PFSK-1 (cell line): ENCODE data around the gene CDK12.

ENCODE experiments used
- FOXP2 ChIP-seq: optimal IDR thresholded peaks from 2 replicates; pipeline ENCODE3; 2011; ENCODE audit warnings: borderline replicate concordance, control low read depth, inconsistent platforms; ENCODE audit not compliant: insufficient read depth; ENCODE audit errors: extremely low read length, extremely low read depth
- POLR2AphosphoS5 ChIP-seq: IDR thresholded peaks from 2 replicates; pipeline ENCODE4 v1.6.1; 2012; ENCODE audit warnings: low read depth, mild to moderate bottlenecking, control low read depth, low read length, moderate library complexity
- REST ChIP-seq, 2 experiments: IDR thresholded peaks; 2 replicates each; pipeline versions ENCODE4 v1.6.1 to v1.8.0; 2011 to 2012; ENCODE audit warnings: low read depth in 2 of 2, low read length in 2 of 2, control low read depth in 1 of 2, inconsistent platforms in 1 of 2, mild to moderate bottlenecking in 1 of 2, moderate library complexity in 1 of 2; ENCODE audit not compliant: insufficient read depth in 1 of 2
- SIN3A ChIP-seq: IDR thresholded peaks from 2 replicates; pipeline ENCODE4 v1.6.1; 2012; ENCODE audit warnings: mild to moderate bottlenecking, low read length, moderate library complexity, borderline replicate concordance; ENCODE audit not compliant: insufficient read depth
- TAF1 ChIP-seq: IDR thresholded peaks from 2 replicates; pipeline ENCODE4 v1.6.1; 2012; ENCODE audit warnings: low read length, control low read depth, borderline replicate concordance; ENCODE audit not compliant: insufficient read depth

CDK12 gene

DNA sequence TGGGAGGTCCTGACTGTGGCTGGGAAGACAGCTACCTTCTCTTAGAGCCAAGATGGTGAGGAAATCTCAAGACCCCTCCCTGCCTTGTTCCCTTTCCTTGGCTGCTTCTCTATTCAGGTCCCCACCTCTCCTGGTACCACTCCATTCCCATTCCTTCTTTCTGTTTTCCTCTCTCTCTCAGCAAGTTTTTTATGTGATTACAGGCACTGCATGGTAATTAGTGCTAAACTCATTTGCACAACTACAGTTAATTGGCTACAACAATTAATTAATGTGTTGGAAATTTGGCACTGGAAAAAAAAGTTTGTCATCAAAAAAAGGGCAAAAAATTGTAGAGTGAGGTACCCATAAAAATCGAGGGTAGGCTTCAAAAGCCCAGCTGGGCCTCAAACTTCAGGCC lies 101.1 kb downstream of the CDK12 start:
- TF ChIP-seq POLR2AphosphoS5 (no peak), TAF1 (no peak), FOXP2 (no peak), SIN3A (no peak), REST (IDR thresholded peaks at IDR 0.05; ENCODE audit: insufficient read depth in 1 of 2, low read depth in 2 of 2, low read length in 2 of 2) (no peak)

- TF ChIP-seq FOXP2: no peak
- no peak for TF ChIP-seq REST (IDR thresholded peaks at IDR 0.05; ENCODE audit: insufficient read depth in 1 of 2, low read depth in 2 of 2, low read length in 2 of 2)
- no peak for TF ChIP-seq SIN3A
- TF ChIP-seq POLR2AphosphoS5: no peak
- TF ChIP-seq TAF1: no peak
Observed at GRCh38 chr17:39562976-39563375, 101.7 kb downstream of the CDK12 start.

DNA sequence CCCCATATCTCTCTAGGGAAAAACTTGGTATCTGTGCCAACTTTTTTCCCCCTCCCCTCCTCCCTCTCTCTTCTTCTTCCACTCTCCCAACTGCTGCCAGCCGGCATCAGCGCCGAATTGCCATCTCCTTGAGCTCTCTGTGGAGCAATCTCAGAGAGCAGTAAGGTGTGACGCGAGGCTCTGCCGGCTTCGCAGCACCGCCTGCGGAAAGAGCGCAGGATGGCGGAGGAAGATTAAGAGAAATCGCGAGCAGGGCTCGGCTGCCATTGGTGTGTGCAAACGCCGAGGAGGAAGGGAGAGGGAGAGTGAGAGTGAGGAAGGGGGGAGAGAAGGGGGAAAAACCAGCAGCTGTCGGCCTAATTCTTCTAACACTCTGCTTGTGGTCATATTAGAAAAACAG lies 102.2 kb downstream of the CDK12 start:
- TF ChIP-seq FOXP2: no peak
- no peak for TF ChIP-seq POLR2AphosphoS5
- TF ChIP-seq REST (IDR thresholded peaks at IDR 0.05; ENCODE audit: insufficient read depth in 1 of 2, low read depth in 2 of 2, low read length in 2 of 2): no peak
- no peak for TF ChIP-seq TAF1
- TF ChIP-seq SIN3A: no peak

- TF ChIP-seq POLR2AphosphoS5 (no peak), REST (IDR thresholded peaks at IDR 0.05; ENCODE audit: insufficient read depth in 1 of 2, low read depth in 2 of 2, low read length in 2 of 2) (no peak), SIN3A (no peak), FOXP2 (no peak), TAF1 (no peak)
Observed at GRCh38 chr17:39564211-39564848, 103.0 kb downstream of the CDK12 start.
